ENCODE data around the gene PNMA8B. TPM values are rescaled to one million over a fixed set of nuclear protein-coding genes. Genes with fewer than 3 reads are reported as not detected.

PNMA8B gene
- total RNA-seq, 2 donors from 2014 or later = 3.1 to 5.9 TPM

- no peaks in the 10 kb centered on the region for H3K27me3 ChIP-seq (ENCODE audit: control insufficient read depth, insufficient read depth, low read length, poor library complexity, severe bottlenecking)
- no peak overlapping the region for H3K9ac ChIP-seq (ENCODE audit: extremely low read depth, low read length, poor library complexity, severe bottlenecking)
- peaks cover 9% of the 10 kb centered on the region for H3K9me3 Mint-ChIP-seq
- no peaks in the 10 kb centered on the region for H3K4me1 ChIP-seq (ENCODE audit: control insufficient read depth, insufficient read depth, low read length)
- no peaks in the 10 kb centered on the region for H3K4me1 Mint-ChIP-seq
- no peak for DNase-seq
- peaks cover 8% of the 10 kb centered on the region for H3K9me3 ChIP-seq (ENCODE audit: control insufficient read depth, low read length)
- H3K4me3 ChIP-seq (ENCODE audit: low read length) = no peak overlapping the region
- no peak overlapping the region for H3K27ac ChIP-seq (ENCODE audit: low read depth, low read length)
- peaks cover 4% of the 10 kb centered on the region for H3K36me3 Mint-ChIP-seq (ENCODE audit: low read depth)
- peaks cover 2% of the 10 kb centered on the region for H3K27me3 Mint-ChIP-seq (ENCODE audit: insufficient read depth)
- no peaks in the 10 kb centered on the region for H3K36me3 ChIP-seq (ENCODE audit: control insufficient read depth, insufficient read depth, low read length)
- WGBS, 2 experiments (ENCODE audit: insufficient coverage in 1 of 2, insufficient read length in 1 of 2) = 90% methylated on average over 2 of the region's 3 CpGs; no CpG with 5 or more reads in 1 of the 2 experiments
- H3K4me3 Mint-ChIP-seq = no peak overlapping the region
- no peak for TF ChIP-seq CTCF (conservative IDR thresholded peaks at IDR 0.05)
- no peak overlapping the region for H3K27ac Mint-ChIP-seq
Measured at GRCh38 chr19:46454244-46454643, 41.4 kb downstream of the PNMA8B start.

- no peaks in the 10 kb centered on the region for H3K27me3 ChIP-seq (ENCODE audit: control insufficient read depth, insufficient read depth, low read length, poor library complexity, severe bottlenecking)
- WGBS, 2 experiments (ENCODE audit: insufficient coverage in 1 of 2, insufficient read length in 1 of 2) = 85 to 93% methylated on average over 6 of the region's 6 CpGs
- peaks cover 11% of the 10 kb centered on the region for H3K9me3 Mint-ChIP-seq
Measured at GRCh38 chr19:46453661-46454060, 42.0 kb downstream of the PNMA8B start.

GRCh38 chr19:46452186-46452585, 43.5 kb downstream of the PNMA8B start:
- Mint-ChIP-seq H3K27ac (no peak overlapping the region), H3K36me3 (ENCODE audit: low read depth) (peaks cover 4% of the 10 kb centered on the region)
- WGBS, 2 experiments (ENCODE audit: insufficient coverage in 1 of 2, insufficient read length in 1 of 2) = 65 to 67% methylated on average over 4 of the region's 4 CpGs

More at GRCh38 chr19:46453661-46454060, 42.0 kb downstream of the PNMA8B start:
- TF ChIP-seq CTCF (conservative IDR thresholded peaks at IDR 0.05) = no peak
- Mint-ChIP-seq H3K27ac (no peak overlapping the region), H3K4me1 (no peaks in the 10 kb centered on the region), H3K4me3 (no peak overlapping the region), H3K27me3 (ENCODE audit: insufficient read depth) (peaks cover 2% of the 10 kb centered on the region), H3K36me3 (ENCODE audit: low read depth) (peaks cover 4% of the 10 kb centered on the region)
- Histone ChIP-seq H3K36me3 (ENCODE audit: control insufficient read depth, insufficient read depth, low read length) (no peaks in the 10 kb centered on the region), H3K9ac (ENCODE audit: extremely low read depth, low read length, poor library complexity, severe bottlenecking) (no peak overlapping the region), H3K4me3 (ENCODE audit: low read length) (no peak overlapping the region), H3K27ac (ENCODE audit: low read depth, low read length) (no peak overlapping the region), H3K9me3 (ENCODE audit: control insufficient read depth, low read length) (peaks cover 9% of the 10 kb centered on the region), H3K4me1 (ENCODE audit: control insufficient read depth, insufficient read depth, low read length) (no peaks in the 10 kb centered on the region)
- no peak for DNase-seq

More at GRCh38 chr19:46452186-46452585, 43.5 kb downstream of the PNMA8B start:
- peaks cover 11% of the 10 kb centered on the region for H3K9me3 Mint-ChIP-seq
- no peak overlapping the region for H3K4me3 Mint-ChIP-seq
- peaks cover 9% of the 10 kb centered on the region for H3K9me3 ChIP-seq (ENCODE audit: control insufficient read depth, low read length)
- H3K36me3 ChIP-seq (ENCODE audit: control insufficient read depth, insufficient read depth, low read length) = no peaks in the 10 kb centered on the region
- H3K9ac ChIP-seq (ENCODE audit: extremely low read depth, low read length, poor library complexity, severe bottlenecking) = no peak overlapping the region
- H3K27ac ChIP-seq (ENCODE audit: low read depth, low read length) = no peak overlapping the region
- peaks cover 2% of the 10 kb centered on the region for H3K27me3 Mint-ChIP-seq (ENCODE audit: insufficient read depth)
- no peaks in the 10 kb centered on the region for H3K4me1 ChIP-seq (ENCODE audit: control insufficient read depth, insufficient read depth, low read length)
- TF ChIP-seq CTCF (conservative IDR thresholded peaks at IDR 0.05) = no peak
- H3K4me3 ChIP-seq (ENCODE audit: low read length) = no peak overlapping the region
- no peaks in the 10 kb centered on the region for H3K4me1 Mint-ChIP-seq
- H3K27me3 ChIP-seq (ENCODE audit: control insufficient read depth, insufficient read depth, low read length, poor library complexity, severe bottlenecking) = no peaks in the 10 kb centered on the region
- no peak for DNase-seq
